Activated T-helper 9 cell treated with anti-CD3 and anti-CD28 coated beads, Interleukin-2, amount 50 U/mL, for 16 hours (primary cell): ENCODE results near the gene ANKRD29.

Source experiments
- DNase-seq: peaks from one replicate; pipeline ENCODE4 v3.0.0-alpha.2; 2020; ENCODE audit warnings: low read depth

The ANKRD29 gene

DNA sequence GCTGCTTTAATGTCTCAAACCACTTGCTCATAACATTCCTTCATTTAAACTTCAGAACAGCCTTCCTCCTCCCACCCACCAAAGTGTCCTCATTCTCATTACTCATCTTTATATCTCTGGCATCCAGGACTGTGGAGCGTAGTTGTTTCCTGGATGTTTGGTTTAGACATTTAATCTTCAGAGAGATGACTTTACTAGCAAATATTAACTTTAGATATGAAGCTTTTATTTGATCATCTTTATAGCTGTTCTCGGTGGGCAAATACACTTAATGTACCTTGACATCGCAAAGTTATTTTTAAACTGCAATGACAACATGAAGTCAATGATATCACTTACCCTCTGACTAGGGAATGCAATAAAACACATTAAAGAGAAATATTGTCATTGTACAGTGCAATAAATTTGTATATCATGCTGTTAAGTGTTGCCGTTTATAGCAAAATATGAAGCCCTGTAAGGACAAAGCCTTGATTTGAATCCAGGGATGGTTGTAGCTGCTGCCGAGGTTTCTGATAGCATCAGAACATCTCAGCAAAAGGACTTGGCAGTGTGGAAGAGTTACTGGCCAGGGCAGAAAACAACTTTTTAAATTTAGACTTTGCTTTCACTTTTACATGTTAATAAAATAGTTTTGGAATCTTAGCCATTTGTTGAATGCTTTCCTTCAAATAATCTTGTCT lies 21.9 kb upstream of the ANKRD29 start:
- DNase-seq = no peak

DNA sequence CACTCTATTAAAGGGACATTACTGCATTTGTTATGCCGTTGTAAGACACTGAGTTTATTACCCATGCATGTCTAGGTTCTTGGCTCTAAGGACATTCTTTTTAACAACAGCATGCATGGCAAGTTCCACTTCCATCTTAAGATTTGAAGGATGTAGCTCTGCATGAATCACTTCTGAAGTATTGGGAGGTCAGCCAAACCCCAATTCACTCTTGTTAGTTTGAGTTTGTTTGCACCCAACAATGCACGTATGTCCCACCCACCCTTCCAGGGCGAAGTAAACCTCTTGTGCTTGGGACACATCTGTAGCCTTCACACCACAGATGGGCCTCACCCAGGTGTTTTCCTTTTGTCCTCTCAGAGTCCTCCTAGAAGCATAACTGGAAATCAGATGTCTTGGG lies 21.0 kb upstream of the ANKRD29 start:
- DNase-seq = no peak

DNA sequence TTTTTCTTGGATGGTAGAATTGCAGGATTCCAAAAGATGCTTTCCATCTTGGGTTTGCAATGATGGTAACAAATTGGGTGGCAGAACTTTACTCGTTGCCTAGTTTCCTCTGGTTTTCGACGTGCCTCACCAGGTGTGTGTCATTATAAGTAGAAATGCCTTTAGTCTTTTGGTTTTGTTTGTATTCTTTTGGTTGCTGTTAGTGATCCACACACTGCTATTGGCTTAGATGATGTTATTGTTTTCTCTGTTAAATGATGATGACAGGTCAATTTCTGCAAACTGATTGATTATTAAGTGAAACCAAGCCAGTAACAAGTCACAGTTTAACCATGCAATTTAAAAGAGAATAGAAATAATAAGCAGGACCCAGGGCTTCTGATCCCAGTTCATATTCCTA lies 20.4 kb upstream of the ANKRD29 start:
- DNase-seq = no peak

DNA sequence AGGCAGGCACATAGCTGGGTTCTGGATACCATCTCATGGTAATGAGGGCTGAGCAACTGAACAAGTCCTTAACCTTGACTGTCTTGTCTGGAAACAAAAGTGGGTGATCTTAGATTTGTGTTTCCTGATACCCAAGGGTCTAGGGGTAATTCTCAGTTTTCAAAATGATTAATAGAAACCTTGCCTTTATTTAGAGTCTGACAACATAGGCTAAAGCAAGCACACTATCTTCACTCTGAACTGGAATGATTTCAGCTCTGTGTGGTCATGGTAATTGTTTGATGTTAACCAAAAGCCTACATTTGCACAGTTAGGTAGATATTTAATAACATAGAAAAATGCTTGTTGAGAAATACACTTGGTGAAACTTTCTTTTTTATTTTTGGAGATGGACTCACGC lies 19.8 kb upstream of the ANKRD29 start:
- DNase-seq = no peak

DNA sequence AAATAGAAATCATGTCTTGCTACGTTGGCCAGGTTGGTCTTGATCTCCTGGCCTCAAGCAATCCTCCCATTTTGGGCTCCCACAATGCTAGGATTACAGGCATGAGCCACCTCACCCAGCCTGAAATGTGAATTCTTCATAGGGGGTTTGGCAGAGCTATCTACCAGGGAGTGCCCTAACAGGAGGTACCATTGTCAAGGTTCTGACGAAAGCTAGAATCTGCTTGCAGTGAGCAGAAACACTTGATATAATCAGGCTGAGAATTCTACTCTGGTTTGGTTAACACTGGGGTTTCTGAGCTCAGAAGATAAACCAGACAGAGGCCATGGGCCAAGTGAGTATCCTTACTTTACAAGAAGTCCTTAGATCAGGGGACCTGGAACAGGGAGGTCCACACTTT lies 19.3 kb upstream of the ANKRD29 start:
- DNase-seq = no peak

DNA sequence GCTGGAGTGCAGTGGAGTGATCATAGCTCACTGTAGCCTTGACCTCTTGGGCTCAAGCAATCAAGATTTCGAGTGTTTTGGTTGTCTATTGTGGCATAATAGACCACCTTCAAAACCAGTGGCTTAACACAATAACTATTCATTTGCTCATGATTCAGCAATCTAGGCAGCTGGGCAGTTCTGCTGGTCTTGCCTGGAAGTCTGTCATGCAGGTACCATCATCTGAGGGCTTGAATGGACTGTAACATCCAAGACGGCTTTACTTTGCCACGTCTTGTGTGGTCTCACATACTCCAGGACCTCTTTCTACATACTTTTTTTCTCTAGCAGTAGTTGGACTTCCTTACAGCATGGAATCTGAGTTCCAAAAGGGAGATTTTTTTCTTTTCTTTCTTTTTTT lies 13.2 kb upstream of the ANKRD29 start:
- DNase-seq = no peak

DNA sequence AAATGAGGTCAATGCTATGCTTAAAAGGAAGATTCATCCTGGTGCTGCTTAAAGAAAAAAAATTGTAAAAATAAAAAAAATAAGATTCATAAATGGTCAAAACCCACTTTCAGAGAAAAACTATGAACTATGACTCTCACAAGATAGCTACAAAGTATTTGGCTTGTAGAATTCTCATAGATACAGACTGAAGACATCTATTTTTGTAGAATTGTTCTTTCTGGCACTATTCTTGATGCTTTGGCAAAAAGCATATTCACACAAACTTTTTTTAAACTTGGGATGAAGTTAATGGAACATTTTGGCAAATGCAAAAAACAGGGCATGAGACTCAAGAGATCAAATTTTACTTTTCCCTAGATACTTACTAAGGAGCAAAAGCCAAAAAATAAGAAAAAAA lies 12.5 kb upstream of the ANKRD29 start:
- no peak for DNase-seq

DNA sequence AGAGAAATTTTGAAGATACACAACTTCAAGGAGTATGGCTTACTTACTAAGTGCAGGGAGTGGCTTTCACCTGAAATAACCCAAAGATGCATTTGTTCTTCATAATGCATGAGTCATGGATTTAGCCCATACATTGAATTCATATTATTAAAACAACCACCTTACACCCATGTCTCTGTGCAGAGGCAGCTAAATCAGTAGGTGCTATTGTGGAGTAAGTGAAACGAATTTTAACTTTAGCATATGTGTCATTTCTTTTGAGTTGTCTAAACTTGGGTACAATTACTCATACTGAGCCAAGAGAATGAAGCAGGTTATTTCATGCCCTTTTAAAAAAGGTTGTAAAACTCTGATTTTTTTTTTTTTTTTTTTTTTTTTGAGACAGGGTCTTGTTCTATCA lies 11.0 kb upstream of the ANKRD29 start:
- DNase-seq = no peak

DNA sequence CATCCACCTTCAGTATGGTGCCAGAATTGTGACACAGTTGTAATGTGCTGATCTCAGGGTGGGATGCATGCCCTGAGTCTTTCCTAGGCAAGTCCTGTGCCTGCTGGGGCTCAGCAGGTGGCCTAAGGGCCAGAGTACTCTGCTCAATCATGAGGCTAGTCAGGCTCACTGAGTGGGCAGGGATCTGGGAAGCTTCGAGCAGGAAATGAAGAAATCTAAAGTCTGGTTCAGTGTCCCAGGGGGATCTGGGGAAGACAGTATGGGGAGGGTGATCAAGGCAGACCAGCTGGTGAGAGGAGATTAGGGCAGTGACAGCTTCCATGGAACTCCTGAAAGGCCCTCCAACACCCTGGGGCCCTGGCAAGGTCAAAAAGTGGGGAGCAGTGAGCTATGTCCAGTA lies 8.9 kb upstream of the ANKRD29 start:
- DNase-seq = no peak

DNA sequence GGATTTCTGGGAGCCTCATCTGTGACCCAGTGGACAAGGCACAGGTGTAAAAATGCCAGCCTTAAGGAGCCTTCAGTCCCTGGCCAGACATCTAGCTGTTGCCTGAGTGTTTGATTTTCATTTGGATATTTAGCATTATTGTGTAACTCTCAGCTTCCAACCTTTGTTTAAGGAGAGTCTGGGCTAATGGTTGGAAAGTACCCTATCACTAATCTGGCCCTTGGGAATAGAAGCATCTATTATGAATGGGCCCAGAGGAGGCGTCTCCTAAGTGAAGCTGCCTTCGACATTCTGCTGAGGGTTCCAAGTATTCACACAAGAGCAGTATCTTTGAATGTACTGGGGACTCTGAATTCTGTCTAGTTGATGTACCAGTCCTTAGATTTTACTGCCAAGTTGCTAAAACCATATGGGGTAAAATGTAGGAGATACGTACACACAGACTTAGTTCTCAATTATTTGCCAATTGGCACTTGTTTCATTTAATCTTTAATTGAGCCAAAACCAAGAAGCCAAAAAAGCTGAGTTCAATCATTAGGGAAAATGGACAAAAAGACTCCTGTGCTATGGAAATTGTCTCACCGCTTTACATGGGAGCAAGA lies 7.2 kb upstream of the ANKRD29 start:
- DNase-seq = no peak

DNA sequence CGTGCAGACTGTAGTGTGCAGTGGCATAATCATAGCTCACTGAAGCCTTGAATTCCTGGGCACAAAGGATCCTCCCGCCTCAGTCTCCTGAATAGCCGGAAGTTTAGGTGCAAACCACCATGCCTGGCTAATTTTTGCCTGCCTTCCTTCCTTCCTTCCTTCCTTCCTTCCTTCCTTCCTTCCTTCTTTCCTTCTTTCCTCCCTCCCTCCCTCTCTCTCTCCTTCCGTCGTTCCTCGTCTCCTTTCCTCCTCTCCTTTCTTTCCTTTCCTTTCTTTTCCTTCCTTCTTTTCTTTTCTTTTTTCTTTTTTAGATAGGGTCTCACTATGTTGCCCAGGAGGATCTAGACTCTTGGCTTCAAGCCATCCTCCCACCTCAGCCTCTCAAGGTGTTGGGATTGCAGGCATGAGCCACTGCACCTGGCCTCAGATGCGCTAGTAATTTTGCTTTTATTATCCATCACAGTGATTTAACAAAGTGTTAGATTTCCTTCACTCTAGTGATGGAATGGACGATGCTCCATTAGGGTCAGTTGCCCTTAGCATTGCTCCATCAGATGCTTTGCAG lies 6.6 kb upstream of the ANKRD29 start:
- no peak for DNase-seq

DNA sequence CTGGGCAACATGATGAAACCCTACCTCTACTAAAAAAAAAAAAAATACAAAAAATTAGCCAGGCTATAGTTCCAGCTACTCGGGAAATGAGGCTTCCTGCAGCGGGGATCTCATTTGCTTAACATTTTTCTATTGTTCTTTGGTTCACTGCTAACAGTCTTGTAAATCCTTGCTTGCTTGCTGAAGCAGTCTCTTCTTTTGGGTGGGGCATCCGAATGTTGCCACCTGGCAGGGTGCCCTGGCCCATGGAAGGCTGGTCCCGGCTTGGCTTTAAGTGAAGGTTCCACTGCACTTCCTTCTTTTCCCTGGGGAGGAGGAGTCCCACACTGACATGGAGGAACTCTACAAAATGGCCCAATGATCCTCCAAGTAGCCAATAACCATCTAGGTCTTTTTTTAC lies 6.0 kb upstream of the ANKRD29 start:
- no peak for DNase-seq

DNA sequence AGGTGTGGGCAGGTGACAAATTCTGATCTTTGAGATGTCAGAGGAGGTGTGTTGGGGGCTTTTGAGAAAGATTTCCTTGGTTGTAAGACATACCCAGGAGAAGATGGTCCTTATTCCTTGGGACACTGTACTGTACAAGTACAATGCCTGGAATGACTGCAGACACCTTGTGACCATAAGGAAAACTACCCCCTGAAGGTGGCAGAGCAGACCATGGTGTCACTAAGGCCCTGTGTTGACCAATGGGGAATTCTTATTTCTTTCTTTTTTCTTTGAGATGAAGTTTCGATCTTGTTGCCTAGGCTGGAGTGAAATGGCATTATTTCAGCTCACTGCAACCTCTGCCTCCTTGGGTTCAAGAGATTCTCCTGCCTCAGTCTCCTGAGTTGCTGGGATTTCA lies 4.4 kb upstream of the ANKRD29 start:
- DNase-seq = no peak

DNA sequence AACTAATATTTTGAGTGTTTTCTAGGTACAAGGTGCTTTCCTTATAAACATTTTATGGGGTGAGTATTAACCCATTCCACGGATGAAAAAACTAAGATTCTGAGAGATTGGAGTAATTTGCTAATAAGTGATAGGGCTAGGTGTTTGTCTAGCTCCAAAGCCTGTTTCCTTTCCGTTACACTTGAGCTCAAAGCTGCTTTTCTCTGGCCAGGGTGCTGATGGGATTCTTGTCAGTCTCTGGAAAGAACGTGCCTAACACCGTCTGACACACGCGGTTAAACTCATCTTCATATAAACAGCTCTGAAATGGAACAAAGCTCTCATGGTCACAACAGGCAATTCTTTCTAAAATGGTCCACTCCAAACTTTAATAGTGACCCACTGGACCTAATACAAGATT lies 2.0 kb upstream of the ANKRD29 start:
- DNase-seq = no peak

DNA sequence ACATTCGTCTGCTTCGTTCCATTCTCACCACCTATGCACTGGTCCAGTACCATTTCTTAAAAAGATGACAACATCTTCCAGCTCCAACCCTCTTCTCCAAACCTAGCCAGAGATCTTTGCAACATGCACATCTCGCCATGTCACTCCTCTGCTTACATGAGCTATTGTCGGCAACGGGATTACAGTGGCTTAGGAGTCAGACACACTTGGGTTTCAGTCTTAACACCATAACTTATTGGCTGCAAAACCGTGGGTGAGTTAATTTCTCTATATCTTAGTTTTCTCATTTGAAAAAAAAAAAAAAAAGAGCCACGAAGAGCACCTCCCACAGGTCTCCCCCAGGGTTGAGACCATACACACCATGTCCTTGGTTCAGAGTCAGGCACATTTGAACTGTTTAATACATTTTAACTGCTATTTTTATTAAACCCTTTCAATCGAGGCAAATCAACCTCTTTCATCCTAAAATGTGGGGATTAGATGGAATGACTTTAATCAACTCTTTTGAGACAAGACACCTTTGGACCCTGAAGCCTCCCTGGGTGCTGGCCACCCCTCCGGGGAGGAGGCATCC lies 889 bp downstream of the ANKRD29 start:
- no peak for DNase-seq

DNA sequence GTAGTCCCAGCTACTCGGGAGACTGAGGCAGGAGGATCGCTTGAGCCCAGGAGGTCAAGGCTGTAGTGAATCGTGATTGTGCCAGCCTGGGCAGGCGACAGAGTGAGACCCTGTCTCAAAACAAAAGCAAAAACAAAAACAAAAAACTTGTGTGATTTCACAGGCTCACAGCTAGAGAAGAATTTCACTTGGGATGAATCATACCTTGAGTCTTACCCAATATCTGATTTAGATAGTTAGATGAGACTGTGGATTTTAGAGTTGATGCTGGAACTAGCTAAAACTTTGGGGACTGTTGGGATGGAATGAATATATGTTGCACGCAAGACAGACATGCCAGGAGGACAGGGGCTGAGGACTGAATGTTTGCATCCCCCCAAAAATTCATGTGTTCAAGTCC lies 4.4 kb downstream of the ANKRD29 start:
- no peak for DNase-seq

DNA sequence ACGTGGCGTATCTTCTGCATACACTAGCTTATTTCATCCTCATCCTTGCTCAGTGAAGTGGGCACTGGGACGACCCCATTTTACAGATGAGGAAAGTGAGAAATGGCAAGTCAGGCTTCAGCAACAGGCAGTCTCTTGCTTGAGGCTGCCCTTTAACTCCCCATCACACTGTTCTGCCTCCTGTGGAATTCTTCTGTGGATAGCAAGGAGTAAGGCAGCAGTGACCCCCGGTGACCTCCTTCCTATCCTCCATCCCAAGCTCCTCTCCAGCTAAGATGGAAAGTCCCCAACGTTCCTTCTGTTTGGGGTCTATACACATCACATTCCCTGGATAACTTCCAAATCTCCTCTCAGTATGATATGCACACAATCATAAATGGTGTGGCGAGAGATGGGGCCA lies 10.5 kb downstream of the ANKRD29 start:
- no peak for DNase-seq

DNA sequence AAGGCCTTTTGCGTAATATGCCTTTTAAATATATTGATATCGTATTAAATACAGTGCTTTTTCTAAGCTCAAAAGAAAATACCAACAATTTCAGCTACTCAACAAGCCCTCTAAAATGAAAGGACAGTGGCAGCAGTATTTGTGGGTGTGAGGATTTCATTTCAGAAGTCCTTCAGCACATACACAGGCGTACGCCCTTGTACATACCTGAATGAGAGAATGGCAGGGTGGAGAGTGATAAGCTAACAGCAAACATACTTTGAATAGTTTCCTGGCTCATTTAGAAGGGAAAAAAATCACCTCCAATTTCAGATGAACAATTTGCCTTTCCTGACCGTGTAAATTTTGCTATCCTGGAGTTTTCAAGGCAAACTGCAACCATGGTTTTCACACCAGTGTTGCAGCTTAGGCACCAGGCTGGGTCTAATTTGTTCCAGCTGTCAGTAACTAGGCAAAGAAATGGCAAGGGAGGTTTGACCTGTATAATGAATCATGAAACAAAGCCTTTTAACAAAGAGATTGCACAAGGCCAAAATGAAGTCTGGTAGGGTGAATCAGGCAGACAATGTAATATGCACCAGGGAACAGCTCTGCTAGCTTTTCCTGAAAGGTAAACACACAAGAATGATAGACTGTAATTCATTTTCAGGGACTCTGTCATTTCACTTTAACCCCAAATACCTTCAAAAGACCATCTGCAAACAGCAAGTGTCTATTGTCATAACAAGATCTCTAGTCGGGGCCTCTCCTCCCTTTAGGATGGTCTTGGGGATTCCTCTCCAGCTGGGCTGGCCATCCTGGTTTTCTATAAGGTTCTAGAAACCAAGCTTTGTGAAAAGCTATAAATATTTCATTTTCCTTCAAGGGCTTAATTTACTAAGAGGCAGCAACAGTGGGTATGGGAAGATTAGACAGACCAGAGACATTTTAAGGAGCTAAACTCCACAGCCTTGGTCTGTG lies 11.5 kb downstream of the ANKRD29 start:
- no peak for DNase-seq

DNA sequence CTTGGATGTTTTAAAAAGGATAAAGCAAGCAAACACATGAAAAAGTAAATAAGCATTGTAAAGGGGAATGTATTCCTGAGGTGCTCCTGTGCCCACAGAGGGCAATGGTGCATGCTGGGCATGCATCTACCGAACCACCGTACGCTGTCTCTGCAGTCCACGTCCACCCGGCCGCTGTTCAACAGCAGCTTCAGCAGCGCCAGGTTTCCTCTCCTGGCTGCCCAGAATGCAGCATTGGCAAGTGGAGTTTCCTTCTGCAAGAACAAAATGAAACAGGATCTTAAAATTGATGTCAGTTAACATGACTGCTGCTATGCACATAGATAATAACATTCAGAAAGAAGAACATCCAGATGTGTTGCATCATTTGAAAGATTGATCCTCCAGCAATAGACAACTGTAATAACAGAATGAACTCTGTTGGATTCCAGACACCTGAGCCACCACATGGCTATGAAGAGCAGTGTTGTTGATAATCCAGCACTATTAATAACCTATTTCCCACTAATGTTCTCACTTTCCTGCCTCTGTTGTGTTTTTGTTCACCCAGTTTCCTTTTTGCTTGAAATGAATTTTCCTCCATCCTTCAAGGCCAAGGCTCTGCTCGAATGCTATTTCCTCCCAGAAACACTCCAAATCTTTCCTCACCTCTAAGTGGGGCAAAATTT lies 13.6 kb downstream of the ANKRD29 start:
- DNase-seq = no peak

DNA sequence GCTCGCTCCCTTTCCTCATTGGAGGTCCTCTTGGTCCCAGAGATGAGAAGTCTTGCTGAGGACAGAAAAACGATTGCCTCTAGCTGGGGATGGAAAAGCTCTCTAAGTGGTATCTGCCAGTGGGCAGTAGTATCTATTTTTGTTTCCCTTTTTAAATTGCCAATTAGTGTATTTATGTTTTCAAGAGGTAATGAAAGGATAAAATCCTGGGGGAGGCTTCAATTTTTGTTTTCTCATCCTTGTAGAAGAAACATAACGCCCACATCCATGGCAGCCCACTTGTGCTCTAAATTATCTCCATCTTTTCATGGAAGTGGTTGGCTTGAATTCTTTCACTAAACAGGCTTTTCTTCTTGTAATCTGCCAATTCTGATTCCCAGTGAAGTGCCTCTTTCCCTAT lies 14.3 kb downstream of the ANKRD29 start:
- no peak for DNase-seq

DNA sequence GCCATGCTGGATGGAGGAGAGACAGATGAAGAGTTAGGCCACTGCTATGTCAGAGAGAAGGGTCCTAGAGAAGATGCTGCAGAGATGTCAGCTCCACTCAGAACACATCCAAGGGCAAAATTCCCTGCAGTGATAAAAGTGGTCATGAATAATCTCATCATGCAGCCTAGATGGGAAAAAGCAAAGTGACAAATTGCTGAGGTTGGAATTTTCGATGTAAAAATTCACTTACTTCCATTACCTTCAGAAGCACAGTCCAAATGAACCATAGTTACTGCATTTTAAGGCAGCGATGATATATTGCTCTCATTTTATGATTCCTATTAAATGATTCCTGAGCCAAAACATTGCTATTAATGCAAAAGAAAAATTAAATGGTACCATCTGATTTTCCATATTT lies 16.4 kb downstream of the ANKRD29 start:
- no peak for DNase-seq
